ENCODE results near the gene GNAT1. TPM values are rescaled to one million over a fixed set of nuclear protein-coding genes. Genes with fewer than 3 reads are reported as not detected.

GNAT1 gene
- total and polyA plus RNA-seq, 2 of the 13 experiments (the other 11 are each of a cell fraction or from before 2014, with no cell fraction given): 0.15 TPM; not detected in 1

DNA sequence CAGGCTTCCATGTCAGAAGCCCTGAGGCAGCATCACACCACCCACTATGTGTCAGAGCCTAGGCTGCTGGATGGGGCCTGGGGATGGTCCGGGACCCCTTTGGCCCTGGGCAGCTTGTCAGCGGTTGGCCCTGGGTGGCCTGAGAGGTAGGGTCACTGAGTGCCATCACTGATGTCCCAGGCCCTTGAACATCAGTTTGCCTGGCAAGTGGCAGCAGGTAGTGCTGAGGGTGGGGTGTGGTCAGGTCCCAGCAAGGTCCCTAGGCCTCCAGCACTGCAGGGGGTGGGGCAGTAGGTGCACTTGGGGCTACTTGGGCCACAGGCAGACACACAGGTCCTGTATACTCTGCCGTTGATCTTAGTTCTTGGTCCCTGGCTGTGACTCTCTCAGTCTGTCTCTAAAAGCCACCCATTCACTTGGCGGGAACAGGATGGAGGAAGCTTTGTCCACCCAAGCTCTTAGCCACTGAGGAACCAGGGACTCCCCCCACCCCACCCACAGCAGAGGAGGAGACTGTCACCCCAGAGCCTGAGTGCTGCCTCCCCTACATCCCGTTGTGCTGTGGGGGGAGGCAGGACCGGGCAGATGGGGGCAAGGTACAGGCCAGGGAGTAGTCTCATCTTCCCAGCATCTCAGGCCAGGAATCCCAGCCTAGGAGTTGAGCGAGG lies 50.4 kb downstream of the GNAT1 start (continued):
- TF ChIP-seq MATR3 (CRISPR knock-in tag; IDR thresholded peaks at IDR 0.05) (no peak), ZNF816 (CRISPR knock-in tag; IDR thresholded peaks at IDR 0.05; ENCODE audit: borderline replicate concordance) (no peak), ZNF496 (CRISPR knock-in tag; IDR thresholded peaks at IDR 0.05; ENCODE audit: insufficient replicate concordance) (no peak), ARNT (IDR thresholded peaks at IDR 0.05) (no peak)

DNA sequence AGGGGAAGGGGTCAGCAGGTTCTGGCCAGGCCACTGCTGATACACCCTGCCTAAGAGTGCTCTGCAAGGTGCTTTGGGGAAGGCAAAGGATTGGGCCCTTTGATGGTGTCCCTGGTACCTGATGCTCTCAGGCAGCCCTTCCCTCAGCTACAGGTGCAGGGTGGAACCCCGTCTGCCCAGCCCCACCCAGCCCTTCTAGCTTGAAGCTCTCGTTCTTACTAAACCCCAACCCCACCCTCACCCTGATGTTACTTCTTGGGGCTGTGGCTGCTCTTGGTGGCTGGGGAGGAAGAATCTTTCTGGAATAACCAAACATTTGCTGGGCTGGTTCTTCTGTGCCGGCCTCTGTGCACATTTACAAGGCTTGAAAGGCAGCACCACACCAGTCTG lies 51.0 kb downstream of the GNAT1 start:
- H3K9me3 ChIP-seq (ENCODE audit: low read length): no peaks in the 10 kb centered on the region
- H3K27me3 ChIP-seq (ENCODE audit: control insufficient read depth in 1 of 2, insufficient read depth in 2 of 2, low read length in 2 of 2): no peaks in the 10 kb centered on the region
- H3K79me2 ChIP-seq (ENCODE audit: insufficient read depth, low read length): peaks cover 32% of the 10 kb centered on the region
- in situ Hi-C loops (cut with HindIII; ENCODE audit: extremely low pct_ligation_motif_present, low pct_unique_long_range_greater_than_20kb) (no loop called here), intact Hi-C loops (cut with micrococcal nuclease; ENCODE audit: unreplicated experiment) (no loop called here)
- FAIRE-seq: no peak
- H3K4me2 ChIP-seq (ENCODE audit: low read depth, low read length): no peak overlapping the region
- ChIA-PET CTCF (ENCODE audit: low intra/inter-chr PET ratio, low total read pairs) (no interaction called here), POLR2A (no interaction called here)
- TF ChIP-seq ZNF768 (CRISPR knock-in tag; IDR thresholded peaks at IDR 0.05): no peak
- TF ChIP-seq PHF20 (CRISPR knock-in tag; IDR thresholded peaks at IDR 0.05): no peak
- TF ChIP-seq GATAD1 (CRISPR knock-in tag; IDR thresholded peaks at IDR 0.05): no peak
- 100% methylated on average over 1 of the region's 3 CpGs for WGBS (ENCODE audit: low lambda C conversion rate)
- no peak overlapping the region for H3K9ac ChIP-seq (ENCODE audit: insufficient read depth, low read depth, low read length)
- H3K4me3 ChIP-seq (replicated peaks in 1 of 3; ENCODE audit: insufficient read depth in 1 of 3, low read depth in 2 of 3, low read length in 3 of 3): no peak overlapping the region
- 0 out of 5 replicates have a peak, but pooled peaks cover 0 to 5% of the 10 kb centered on the region in 2 experiments for H3K36me3 ChIP-seq (replicated peaks in 1 of 2; ENCODE audit: control insufficient read depth in 1 of 2, insufficient read depth in 2 of 2, low read length in 2 of 2)
- H3K4me1 ChIP-seq (ENCODE audit: insufficient read depth, low read length): peaks cover 39% of the 10 kb centered on the region
- no peak for ATAC-seq
- no peak for DNase-seq (ENCODE audit: low spot score)
- no peaks in the 10 kb centered on the region for H4K20me1 ChIP-seq (ENCODE audit: insufficient read depth, low read length)
- no TSS peak for BruUV-seq (replicated peaks)
- no peak overlapping the region for H3K27ac ChIP-seq (ENCODE audit: extremely low read length, insufficient read depth, low read length)
- H2AFZ ChIP-seq (ENCODE audit: low read length): no peak overlapping the region

Data from HepG2 (cell line).